HepG2 (cell line): ENCODE measurements around the gene INPP4B. TPM values are rescaled to one million over a fixed set of nuclear protein-coding genes. Genes with fewer than 3 reads are reported as not detected.

Source experiments
- ATAC-seq: fragments of 200-7000 bp; cut with Tn5 transposase; 3 replicates; pipeline ENCODE4 v1.9.1; 2020; ENCODE audit warnings: mild to moderate bottlenecking, moderate library complexity
- BruUV-seq: library from RNA; stranded (reverse); fragments of 400-500 nt; replicated peaks from 2 replicates; lab custom pipeline; 2021; lab: Mats Ljungman, UMichigan
- CTCF ChIA-PET: fragments of 300-600 bp; formaldehyde crosslinking; extraction: SDS; loops from one replicate; lab custom pipeline; 2021; ENCODE audit warnings: low total read pairs, inconsistent platforms, low intra/inter-chr PET ratio; lab: Yijun Ruan, JAX
- POLR2A ChIA-PET: fragments of 350-600 bp; sonication (Branson Sonifier 250); formaldehyde crosslinking; loops from one replicate; lab custom pipeline; 2020; ENCODE audit warnings: antibody characterized with exemption, inconsistent platforms; lab: Yijun Ruan, JAX
- DNase-seq: peaks from one replicate; pipeline ENCODE4 v3.0.0-alpha.2; 2015; ENCODE audit warnings: low spot score
- FAIRE-seq: peaks from 3 replicates; lab custom pipeline; 2011; peaks lifted over from hg19 to GRCh38; lab: Jason Lieb, UNC
- H2AFZ ChIP-seq: one replicate; pipeline ENCODE4 v1.6.1; 2011; ENCODE audit warnings: low read length, inconsistent platforms
- H3K27ac ChIP-seq: fragments of 300-600 bp; 3 replicates; pipeline ENCODE4 v1.8.0; 2011; ENCODE audit warnings: mixed run types, mild to moderate bottlenecking, mixed read lengths, low read length, inconsistent platforms; ENCODE audit not compliant: insufficient read depth; ENCODE audit errors: extremely low read length
- H3K27me3 ChIP-seq, 2 experiments: fragments of 200-600 bp in 1 of 2; 2 replicates in 1 of 2; 3 replicates in 1 of 2; pipeline versions ENCODE4 v1.6.0 to v1.8.0; 2011; ENCODE audit warnings: low read length in 2 of 2, mild to moderate bottlenecking in 2 of 2, moderate library complexity in 2 of 2, inconsistent platforms in 1 of 2; ENCODE audit not compliant: insufficient read depth in 2 of 2, control insufficient read depth in 1 of 2
- H3K36me3 ChIP-seq, 2 experiments: fragments of 200-600 bp in 1 of 2; replicated peaks in 1 of 2; 2 replicates in 1 of 2; 3 replicates in 1 of 2; pipeline versions ENCODE4 v1.5.1 to v1.8.0; 2011; ENCODE audit warnings: low read length in 2 of 2, inconsistent platforms in 1 of 2; ENCODE audit not compliant: insufficient read depth in 2 of 2, control insufficient read depth in 1 of 2
- H3K4me1 ChIP-seq: 2 replicates; pipeline ENCODE4 v1.5.1; 2012; ENCODE audit warnings: low read length, inconsistent platforms; ENCODE audit not compliant: insufficient read depth
- H3K4me2 ChIP-seq: 2 replicates; pipeline ENCODE4 v1.6.0; 2011; ENCODE audit warnings: low read depth, low read length, inconsistent platforms
- H3K4me3 ChIP-seq, 3 experiments: fragments of 200-600 bp in 1 of 3; sonication (generic), shearing (Covaris generic) in 1 of 3; replicated peaks in 1 of 3; 2 replicates each; pipeline ENCODE4 v1.5.1; 2011 to 2016; ENCODE audit warnings: low read length in 3 of 3, inconsistent platforms in 2 of 3, low read depth in 2 of 3, mild to moderate bottlenecking in 2 of 3, control low read depth in 1 of 3, mixed read lengths in 1 of 3; ENCODE audit not compliant: insufficient read depth in 1 of 3
- H3K79me2 ChIP-seq: one replicate; pipeline ENCODE4 v1.6.1; 2011; ENCODE audit warnings: low read length, inconsistent platforms; ENCODE audit not compliant: insufficient read depth
- H3K9ac ChIP-seq: 2 replicates; pipeline ENCODE4 v1.6.0; 2011; ENCODE audit warnings: mild to moderate bottlenecking, low read depth, low read length, inconsistent platforms; ENCODE audit not compliant: insufficient read depth
- H3K9me3 ChIP-seq: 2 replicates; pipeline ENCODE4 v1.5.1; 2012; ENCODE audit warnings: mild to moderate bottlenecking, low read length
- H4K20me1 ChIP-seq: 2 replicates; pipeline ENCODE4 v1.6.0; 2011; ENCODE audit warnings: inconsistent platforms, mild to moderate bottlenecking, low read length, moderate library complexity; ENCODE audit not compliant: insufficient read depth
- CTCF ChIP-seq: sonication (generic); formaldehyde crosslinking; IDR thresholded peaks from 2 replicates; pipeline ENCODE4 v1.5.0; 2020; ENCODE audit warnings: mild to moderate bottlenecking, missing genetic modification reagents, moderate library complexity
- HDAC2 ChIP-seq: sonication (generic); formaldehyde crosslinking; IDR thresholded peaks from 2 replicates; pipeline ENCODE4 v1.4.0; 2020; ENCODE audit warnings: missing genetic modification reagents
- PHF20 ChIP-seq: sonication (generic); formaldehyde crosslinking; IDR thresholded peaks from 2 replicates; pipeline ENCODE4 v1.5.0; 2020; ENCODE audit warnings: mild to moderate bottlenecking, missing genetic modification reagents
- RORA ChIP-seq: sonication (generic); formaldehyde crosslinking; IDR thresholded peaks from 2 replicates; pipeline ENCODE4 v1.5.0; 2020; ENCODE audit warnings: mild to moderate bottlenecking, missing genetic modification reagents, moderate library complexity
- STAG1 ChIP-seq: sonication (generic); formaldehyde crosslinking; IDR thresholded peaks from 2 replicates; pipeline ENCODE4 v1.4.0; 2020; ENCODE audit warnings: missing genetic modification reagents
- ZNF383 ChIP-seq: sonication (generic); formaldehyde crosslinking; IDR thresholded peaks from 2 replicates; pipeline ENCODE4 v1.4.0; 2020; ENCODE audit warnings: missing genetic modification reagents, mild to moderate bottlenecking, borderline replicate concordance
- WGBS: methylation state at CpG from one replicate; pipeline ENCODE4 v1.1.6; 2017; ENCODE audit warnings: low lambda C conversion rate; 5-methylcytosine and 5-hydroxymethylcytosine counted together
- in situ Hi-C: cut with HindIII; loops from 2 replicates; pipeline ENCODE4 v1.10.0; 2017; ENCODE audit warnings: low pct_unique_long_range_greater_than_20kb; ENCODE audit not compliant: extremely low pct_ligation_motif_present
- intact Hi-C: fragments of 100-400 bp; cut with micrococcal nuclease; formaldehyde crosslinking; loops from one replicate; pipeline ENCODE4 v1.10.0; 2022; ENCODE audit not compliant: unreplicated experiment
- polyA plus RNA-seq, 8 experiments: library from polyadenylated mRNA; depleted of rRNA in 3 of 8; stranded (reverse) in 7 of 8; unstranded in 1 of 8; fragments of >200 nt; fragmentation: Illumina TruSeq in 4 of 8; extraction: Trizol in 4 of 8; gene quantifications; 2 replicates each; pipeline versions ENCODE4 v1.2.1 to v1.2.3, GENCODE V29; 2011 to 2016; ENCODE audit warnings: low read depth in 4 of 8, missing spikeins in 1 of 8, mixed read lengths in 1 of 8; ENCODE audit not compliant: insufficient read depth in 1 of 8
- total RNA-seq, 5 experiments: library from RNA; depleted of rRNA; stranded (reverse); fragments of >200 nt; fragmentation: Illumina TruSeq; extraction: Trizol; gene quantifications; 2 replicates each; pipeline ENCODE4 v1.2.3, GENCODE V29; 2016; ENCODE audit warnings: low read depth in 1 of 5

The INPP4B gene
- total and polyA plus RNA-seq, 2 of the 13 experiments (the other 11 are each of a cell fraction or from before 2014, with no cell fraction given): not detected

- Histone ChIP-seq H3K79me2 (no peaks in the 10 kb centered on the region), H3K9me3 (no peaks in the 10 kb centered on the region), H3K36me3 (no peaks in the 10 kb centered on the region), H3K4me2 (no peak overlapping the region), H3K27me3 (no peaks in the 10 kb centered on the region), H3K4me3 (no peak overlapping the region), H4K20me1 (no peaks in the 10 kb centered on the region), H3K27ac (no peak overlapping the region), H3K4me1 (no peaks in the 10 kb centered on the region), H3K9ac (no peak overlapping the region), H2AFZ (no peak overlapping the region)
- DNase-seq (no peak), FAIRE-seq (no peak), ATAC-seq (no peak)
- in situ Hi-C loops: loop anchor here (10.0 kb wide), 1 partner anchor 371 kb away; no protein-coding TSS in a partner anchor
- ChIA-PET CTCF (no interaction called here), POLR2A (no interaction called here)
- BruUV-seq: no TSS peak
- TF ChIP-seq HDAC2 (no peak), RORA (CRISPR knock-in tag) (no peak), ZNF383 (no peak)
- 4% methylated on average over 3 of the region's 3 CpGs for WGBS
- intact Hi-C loops: loop anchor here (5.0 kb wide), 1 partner anchor 227 kb away; no protein-coding TSS in a partner anchor
Measured at GRCh38 chr4:142354041-142354440, 492.1 kb downstream of the INPP4B start.

GRCh38 chr4:142353149-142353738 is 492.9 kb downstream of the INPP4B start:
- H3K9me3 ChIP-seq: no peaks in the 10 kb centered on the region
- FAIRE-seq: peak; percentile 40
- H3K9ac ChIP-seq: no peak overlapping the region
- H2AFZ ChIP-seq: no peak overlapping the region
- H3K4me3 ChIP-seq: no peak overlapping the region
- TF ChIP-seq PHF20: no peak
- TF ChIP-seq CTCF: peak; percentile 63
- TF ChIP-seq STAG1 (CRISPR knock-in tag): peak; percentile 54
- H4K20me1 ChIP-seq: no peaks in the 10 kb centered on the region
- ChIA-PET CTCF (interaction anchor here (1.2 to 1.7 kb wide), 2 partner anchors 367 to 488 kb away, joined by 4 to 7 read pairs; no protein-coding TSS in a partner anchor), POLR2A (no interaction called here)
- WGBS: 2% methylated on average over 5 of the region's 5 CpGs
- intact Hi-C loops: loop anchor here (1.0 to 5.0 kb wide), 3 partner anchors 226 to 487 kb away; no protein-coding TSS in a partner anchor
- H3K36me3 ChIP-seq: no peaks in the 10 kb centered on the region
- H3K27me3 ChIP-seq: no peaks in the 10 kb centered on the region
- no peak overlapping the region for H3K4me2 ChIP-seq
- ATAC-seq: peak; percentile 48; the same call in 2 of the 3 replicates
- in situ Hi-C loops: loop anchor here (10.0 kb wide), 1 partner anchor 372 kb away; no protein-coding TSS in a partner anchor
- BruUV-seq: no TSS peak
- DNase-seq: peak; percentile 27
- H3K79me2 ChIP-seq: no peaks in the 10 kb centered on the region
- H3K4me1 ChIP-seq: no peaks in the 10 kb centered on the region
- H3K27ac ChIP-seq: no peak overlapping the region
